K562 (cell line): ENCODE data around the gene WFDC11. TPM values are rescaled to one million over a fixed set of nuclear protein-coding genes. Genes with fewer than 3 reads are reported as not detected.

ENCODE experiments used
- ATAC-seq: fragments of 200-7000 bp; cut with Tn5 transposase; 3 replicates; pipeline ENCODE4 v1.9.1; 2020; ENCODE audit warnings: moderate library complexity
- BruUV-seq: library from RNA; stranded (reverse); fragments of 400-500 nt; replicated peaks from 2 replicates; lab custom pipeline; 2021; lab: Mats Ljungman, UMichigan
- CTCF ChIA-PET: fragments of 300-600 bp; formaldehyde crosslinking; extraction: SDS; loops from one replicate; lab custom pipeline; 2021; ENCODE audit warnings: low intra/inter-chr PET ratio; lab: Yijun Ruan, JAX
- POLR2A ChIA-PET: fragments of 300-600, 350-650 bp; sonication (Branson Sonifier 250); formaldehyde crosslinking; extraction: SDS; loops from one replicate; lab custom pipeline; 2021; ENCODE audit warnings: antibody characterized with exemption, inconsistent platforms; lab: Yijun Ruan, JAX
- DNase-seq, 4 experiments: peaks; one replicate each; pipeline versions ENCODE4 v3.0.0 to v3.0.0-alpha.2; 2011 to 2018; ENCODE audit warnings: low spot score in 3 of 4, mixed read lengths in 3 of 4; ENCODE audit errors: extremely low read depth in 1 of 4
- FAIRE-seq: peaks from 2 replicates; lab custom pipeline; 2011; peaks lifted over from hg19 to GRCh38; lab: Jason Lieb, UNC
- H2AFZ ChIP-seq: 2 replicates; pipeline ENCODE4 v1.6.0; 2011; ENCODE audit warnings: low read depth, low read length, control low read depth, inconsistent platforms
- H3K27ac ChIP-seq: fragments of 200-600 bp; 3 replicates; pipeline ENCODE4 v1.8.0; 2011; ENCODE audit warnings: low read depth, mild to moderate bottlenecking, control low read depth, inconsistent platforms, low read length, moderate library complexity, mixed read lengths; ENCODE audit errors: extremely low read depth
- H3K27me3 ChIP-seq, 2 experiments: fragments of 300-600 bp in 1 of 2; 2 replicates in 1 of 2; 3 replicates in 1 of 2; pipeline versions ENCODE4 v1.6.0 to v1.8.0; 2011; ENCODE audit warnings: inconsistent platforms in 2 of 2, low read length in 2 of 2, mild to moderate bottlenecking in 1 of 2, mixed read lengths in 1 of 2, moderate library complexity in 1 of 2; ENCODE audit not compliant: control insufficient read depth in 2 of 2, insufficient read depth in 2 of 2
- H3K36me3 ChIP-seq: fragments of 300-600 bp; 3 replicates; pipeline ENCODE4 v1.8.0; 2011; ENCODE audit warnings: mild to moderate bottlenecking, low read length, inconsistent platforms; ENCODE audit not compliant: control insufficient read depth, insufficient read depth
- H3K4me1 ChIP-seq, 2 experiments: fragments of 200-600 bp in 1 of 2; replicated peaks in 1 of 2; 2 replicates in 1 of 2; 3 replicates in 1 of 2; pipeline versions ENCODE4 v1.5.1 to v1.8.0; 2011; ENCODE audit warnings: inconsistent platforms in 2 of 2, low read length in 2 of 2, mild to moderate bottlenecking in 1 of 2, mixed read lengths in 1 of 2, moderate library complexity in 1 of 2; ENCODE audit not compliant: control insufficient read depth in 2 of 2, insufficient read depth in 2 of 2
- H3K4me2 ChIP-seq: 2 replicates; pipeline ENCODE4 v1.6.1; 2011; ENCODE audit warnings: low read length, control low read depth, inconsistent platforms, mixed read lengths; ENCODE audit not compliant: insufficient read depth
- H3K4me3 ChIP-seq: fragments of 200-600 bp; sonication (generic), shearing (Covaris generic); 2 replicates; pipeline ENCODE4 v1.5.1; 2016; ENCODE audit warnings: control low read depth, inconsistent platforms
- H3K79me2 ChIP-seq: fragments of 200-600 bp; 3 replicates; pipeline ENCODE4 v1.8.0; 2011; ENCODE audit warnings: low read length, inconsistent platforms; ENCODE audit not compliant: control insufficient read depth, insufficient read depth
- H3K9ac ChIP-seq, 2 experiments: 2 replicates each; pipeline versions ENCODE4 v1.6.0 to v1.6.1; 2011; ENCODE audit warnings: low read depth in 2 of 2, low read length in 2 of 2, control low read depth in 1 of 2, inconsistent platforms in 1 of 2, mild to moderate bottlenecking in 1 of 2, mixed read lengths in 1 of 2; ENCODE audit not compliant: insufficient read depth in 1 of 2
- H3K9me1 ChIP-seq: one replicate; pipeline ENCODE4 v1.6.0; 2011; ENCODE audit warnings: inconsistent platforms, mild to moderate bottlenecking, low read length, moderate library complexity; ENCODE audit not compliant: control insufficient read depth, insufficient read depth
- H3K9me3 ChIP-seq: replicated peaks from 2 replicates; pipeline ENCODE4 v1.5.1; 2011; ENCODE audit warnings: low read depth, low read length, inconsistent platforms; ENCODE audit not compliant: control insufficient read depth, insufficient read depth
- H4K20me1 ChIP-seq: replicated peaks from 2 replicates; pipeline ENCODE4 v1.6.1; 2011; ENCODE audit warnings: low read length, inconsistent platforms, mixed read lengths; ENCODE audit not compliant: control insufficient read depth, insufficient read depth
- BRCA1 ChIP-seq, 2 experiments: fragments of 450-650 bp in 1 of 2; sonication (generic) in 1 of 2; formaldehyde crosslinking in 1 of 2; IDR thresholded peaks; 2 replicates each; pipeline versions ENCODE4 v1.5.0 to v1.6.1; 2017 to 2020; ENCODE audit warnings: mild to moderate bottlenecking in 1 of 2, missing genetic modification reagents in 1 of 2
- BRD4 ChIP-seq: fragments of 200-600 bp; sonication (generic); IDR thresholded peaks from 2 replicates; pipeline ENCODE4 v1.6.1; 2017; ENCODE audit warnings: inconsistent platforms
- EZH2 ChIP-seq: IDR thresholded peaks from 2 replicates; pipeline ENCODE4 v1.6.1; 2012; ENCODE audit warnings: low read depth, mild to moderate bottlenecking, inconsistent platforms, low read length, borderline replicate concordance
- FOXA1 ChIP-seq: fragments of 450-650 bp; IDR thresholded peaks from 2 replicates; pipeline ENCODE4 v1.6.1; 2016; ENCODE audit warnings: mild to moderate bottlenecking, borderline replicate concordance
- FOXA3 ChIP-seq, 2 experiments: fragments of 450-650 bp in 1 of 2; sonication (generic) in 1 of 2; formaldehyde crosslinking; IDR thresholded peaks in 1 of 2; conservative IDR thresholded peaks in 1 of 2; 2 replicates each; pipeline versions ENCODE4 v1.4.0 to v1.8.0; 2020 to 2022; ENCODE audit warnings: mild to moderate bottlenecking in 2 of 2, missing genetic modification reagents in 1 of 2
- GATAD2A ChIP-seq: fragments of 450-650 bp; IDR thresholded peaks from 2 replicates; pipeline ENCODE4 v1.6.1; 2017
- HDAC8 ChIP-seq: fragments of 450-650 bp; IDR thresholded peaks from 2 replicates; pipeline ENCODE4 v1.6.1; 2016; ENCODE audit warnings: mild to moderate bottlenecking, missing genetic modification characterization, moderate library complexity, missing compliant biosample characterization
- HMGN3 ChIP-seq: IDR thresholded peaks from 2 replicates; pipeline ENCODE4 v1.6.1; 2011; ENCODE audit warnings: borderline replicate concordance, low read depth, mild to moderate bottlenecking, mixed read lengths, low read length; ENCODE audit not compliant: insufficient read length; ENCODE audit errors: extremely low read depth
- KLF6 ChIP-seq: fragments of 250-450 bp; sonication (Bioruptor Pico); IDR thresholded peaks from 2 replicates; pipeline ENCODE4 v1.4.0; 2020; ENCODE audit warnings: mild to moderate bottlenecking, moderate library complexity, borderline replicate concordance
- MTA1 ChIP-seq: fragments of 450-650 bp; IDR thresholded peaks from 2 replicates; pipeline ENCODE4 v1.6.1; 2017; ENCODE audit warnings: borderline replicate concordance
- NCOA2 ChIP-seq, 2 experiments: fragments of 450-650 bp; IDR thresholded peaks; 2 replicates each; pipeline ENCODE4 v1.6.1; 2018; ENCODE audit warnings: mild to moderate bottlenecking in 2 of 2, moderate library complexity in 1 of 2; ENCODE audit not compliant: partially characterized antibody in 2 of 2
- SMC3 ChIP-seq: conservative IDR thresholded peaks from 2 replicates; pipeline ENCODE4 v1.6.1; 2011; ENCODE audit warnings: low read depth, low read length, improper control_type of control experiment; ENCODE audit not compliant: insufficient read depth
- ZNF324 ChIP-seq: fragments of 250-450 bp; sonication (Bioruptor Pico); IDR thresholded peaks from 2 replicates; pipeline ENCODE4 v1.4.0; 2020; ENCODE audit warnings: mild to moderate bottlenecking
- ZNF586 ChIP-seq: fragments of 450-650 bp; formaldehyde crosslinking; conservative IDR thresholded peaks from 2 replicates; pipeline ENCODE4 v1.4.0; 2020; ENCODE audit warnings: mild to moderate bottlenecking, moderate library complexity
- WGBS: fragments of 100-300 bp; shearing (Covaris generic); methylation state at CpG from one replicate; pipeline ENCODE4 v1.1.6; 2016; ENCODE audit warnings: low coverage, mixed read lengths; ENCODE audit not compliant: insufficient coverage; ENCODE audit errors: missing lambda C conversion rate; 5-methylcytosine and 5-hydroxymethylcytosine counted together
- in situ Hi-C: fragments of 300-500 bp; cut with MboI; formaldehyde crosslinking; loops from 4 replicates; pipeline ENCODE4 v1.15.0; 2018; ENCODE audit warnings: inconsistent platforms, mixed read lengths
- intact Hi-C: fragments of 100-400 bp; cut with micrococcal nuclease; formaldehyde crosslinking; loops from 2 replicates; pipeline ENCODE4 v1.14.2; 2022
- polyA plus RNA-seq, 8 experiments: library from polyadenylated mRNA; depleted of rRNA in 4 of 8; stranded (reverse) in 5 of 8; unstranded in 3 of 8; fragments of >200 nt; fragmentation: Nextera tagmentation in 2 of 8; fragmentation: Illumina TruSeq in 1 of 8; extraction: Ambion mirVana in 2 of 8; extraction: Trizol in 1 of 8; gene quantifications; 2 replicates each; pipeline versions ENCODE4 v1.2.1 to v1.2.3, GENCODE V29; 2011 to 2014; ENCODE audit warnings: inconsistent platforms in 1 of 8, missing spikeins in 1 of 8
- total RNA-seq, 7 experiments: library from RNA; depleted of rRNA in 6 of 7; stranded (reverse); fragments of >200 nt in 6 of 7; fragmentation: Illumina TruSeq in 2 of 7; extraction: Trizol in 2 of 7; gene quantifications; 2 replicates each; pipeline versions ENCODE4 v1.2.1 to v1.2.3, GENCODE V29; 2011 to 2021; ENCODE audit warnings: low replicate concordance in 1 of 7
- TF ChIP-seq, protein P1 (sequence below): fragments of 250-450 bp; sonication (Bioruptor Pico); IDR thresholded peaks from 2 replicates; pipeline ENCODE4 v1.5.0; 2021
- TF ChIP-seq, protein P2 (sequence below): fragments of 450-650 bp; formaldehyde crosslinking; IDR thresholded peaks from 2 replicates; pipeline ENCODE4 v1.4.0; 2020; ENCODE audit warnings: mild to moderate bottlenecking, moderate library complexity
- TF ChIP-seq, protein P3 (sequence below): sonication (generic); formaldehyde crosslinking; IDR thresholded peaks from 2 replicates; pipeline ENCODE4 v1.8.0; 2022; ENCODE audit warnings: missing genetic modification reagents, mild to moderate bottlenecking, borderline replicate concordance
- TF ChIP-seq, protein P4 (sequence below): fragments of 250-450 bp; sonication (Bioruptor Pico); IDR thresholded peaks from 2 replicates; pipeline ENCODE4 v1.9.0; 2021; ENCODE audit warnings: mild to moderate bottlenecking

The WFDC11 gene
- total and polyA plus RNA-seq, 9 of the 15 experiments (the other 6 are each of a cell fraction or from before 2014, with no cell fraction given) = not detected

DNA sequence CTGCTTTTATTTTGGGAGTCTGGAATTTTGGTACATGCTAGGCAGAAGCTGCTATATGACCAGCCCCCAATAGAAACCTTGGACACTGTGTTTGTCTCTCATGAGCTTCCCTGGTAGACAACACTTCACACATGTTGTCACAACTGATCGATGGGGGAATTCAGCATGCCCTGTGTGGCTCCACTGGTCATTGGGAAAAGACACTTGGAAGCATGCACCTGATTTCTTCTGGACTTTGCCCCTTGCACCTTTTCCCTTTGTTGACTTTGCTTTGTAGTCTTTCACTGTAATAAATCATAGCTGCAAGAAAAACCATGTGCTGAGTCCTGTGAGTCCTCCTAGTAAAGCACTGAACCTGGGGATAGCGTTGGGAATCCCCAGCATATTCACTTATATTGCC, 48.4 kb downstream of the WFDC11 start:
- DNase-seq (no peak), ATAC-seq (no peak), FAIRE-seq (no peak)
- no TSS peak for BruUV-seq
- ChIA-PET POLR2A (no interaction called here), CTCF (no interaction called here)
- no peaks in the 10 kb centered on the region for H3K79me2 ChIP-seq
- no peak overlapping the region for H3K27ac ChIP-seq
- H4K20me1 ChIP-seq = no peaks in the 10 kb centered on the region
- no peak overlapping the region for H2AFZ ChIP-seq
- no peak overlapping the region for H3K9ac ChIP-seq
- no peak overlapping the region for H3K4me2 ChIP-seq
- intact Hi-C loops = no loop called here
- WGBS = 0% methylated on average over 2 of the region's 2 CpGs
- H3K4me1 ChIP-seq = no peaks in the 10 kb centered on the region
- no peaks in the 10 kb centered on the region for H3K9me1 ChIP-seq
- no peaks in the 10 kb centered on the region for H3K36me3 ChIP-seq
- H3K4me3 ChIP-seq = no peak overlapping the region
- TF ChIP-seq MTA1 (no peak), KLF6 (CRISPR knock-in tag) (no peak), HDAC8 (tag) (no peak), BRD4 (no peak), ZNF324 (CRISPR knock-in tag) (no peak), FOXA1 (no peak), FOXA3 (CRISPR knock-in tag; conservative IDR thresholded peaks at IDR 0.05 in 1 of 2, IDR thresholded peaks at IDR 0.05 in 1 of 2) (no peak), EZH2 (no peak), GATAD2A (no peak), HMGN3 (no peak), BRCA1 (IDR thresholded peaks at IDR 0.05) (no peak), BRCA1 (CRISPR knock-in tag; IDR thresholded peaks at IDR 0.05) (no peak), ZNF586 (CRISPR knock-in tag) (no peak), NCOA2 (IDR thresholded peaks at IDR 0.05; ENCODE audit: partially characterized antibody in 2 of 2) (no peak), SMC3 (no peak)
- TF ChIP-seq, protein P1, sequence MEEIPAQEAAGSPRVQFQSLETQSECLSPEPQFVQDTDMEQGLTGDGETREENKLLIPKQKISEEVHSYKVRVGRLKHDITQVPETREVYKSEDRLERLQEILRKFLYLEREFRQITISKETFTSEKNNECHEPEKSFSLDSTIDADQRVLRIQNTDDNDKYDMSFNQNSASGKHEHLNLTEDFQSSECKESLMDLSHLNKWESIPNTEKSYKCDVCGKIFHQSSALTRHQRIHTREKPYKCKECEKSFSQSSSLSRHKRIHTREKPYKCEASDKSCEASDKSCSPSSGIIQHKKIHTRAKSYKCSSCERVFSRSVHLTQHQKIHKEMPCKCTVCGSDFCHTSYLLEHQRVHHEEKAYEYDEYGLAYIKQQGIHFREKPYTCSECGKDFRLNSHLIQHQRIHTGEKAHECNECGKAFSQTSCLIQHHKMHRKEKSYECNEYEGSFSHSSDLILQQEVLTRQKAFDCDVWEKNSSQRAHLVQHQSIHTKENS (CRISPR knock-in tag) = no peak
- TF ChIP-seq, protein P2, sequence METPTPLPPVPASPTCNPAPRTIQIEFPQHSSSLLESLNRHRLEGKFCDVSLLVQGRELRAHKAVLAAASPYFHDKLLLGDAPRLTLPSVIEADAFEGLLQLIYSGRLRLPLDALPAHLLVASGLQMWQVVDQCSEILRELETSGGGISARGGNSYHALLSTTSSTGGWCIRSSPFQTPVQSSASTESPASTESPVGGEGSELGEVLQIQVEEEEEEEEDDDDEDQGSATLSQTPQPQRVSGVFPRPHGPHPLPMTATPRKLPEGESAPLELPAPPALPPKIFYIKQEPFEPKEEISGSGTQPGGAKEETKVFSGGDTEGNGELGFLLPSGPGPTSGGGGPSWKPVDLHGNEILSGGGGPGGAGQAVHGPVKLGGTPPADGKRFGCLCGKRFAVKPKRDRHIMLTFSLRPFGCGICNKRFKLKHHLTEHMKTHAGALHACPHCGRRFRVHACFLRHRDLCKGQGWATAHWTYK (CRISPR knock-in tag) = no peak
- TF ChIP-seq, protein P3, sequence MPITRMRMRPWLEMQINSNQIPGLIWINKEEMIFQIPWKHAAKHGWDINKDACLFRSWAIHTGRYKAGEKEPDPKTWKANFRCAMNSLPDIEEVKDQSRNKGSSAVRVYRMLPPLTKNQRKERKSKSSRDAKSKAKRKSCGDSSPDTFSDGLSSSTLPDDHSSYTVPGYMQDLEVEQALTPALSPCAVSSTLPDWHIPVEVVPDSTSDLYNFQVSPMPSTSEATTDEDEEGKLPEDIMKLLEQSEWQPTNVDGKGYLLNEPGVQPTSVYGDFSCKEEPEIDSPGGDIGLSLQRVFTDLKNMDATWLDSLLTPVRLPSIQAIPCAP (CRISPR knock-in tag) = no peak
- TF ChIP-seq, protein P4, sequence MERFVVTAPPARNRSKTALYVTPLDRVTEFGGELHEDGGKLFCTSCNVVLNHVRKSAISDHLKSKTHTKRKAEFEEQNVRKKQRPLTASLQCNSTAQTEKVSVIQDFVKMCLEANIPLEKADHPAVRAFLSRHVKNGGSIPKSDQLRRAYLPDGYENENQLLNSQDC (CRISPR knock-in tag) = no peak
- in situ Hi-C loops = no loop called here
- H3K27me3 ChIP-seq = no peaks in the 10 kb centered on the region
- no peaks in the 10 kb centered on the region for H3K9me3 ChIP-seq
